Erythroblast (primary cell): ENCODE data around the gene HSFX2.
"Not testable (repeated sequence)": the region's sequence is repeated elsewhere in the genome, so short reads cannot be mapped to it uniquely, and the experiment has no call there.

Experiments
- DNase-seq, 2 experiments: peaks; one replicate each; lab custom pipeline; 2025; lab: John Stamatoyannopoulos, UW
- GATA1 ChIP-seq: IDR thresholded peaks from 2 replicates; pipeline ENCODE4 v1.6.1; 2011; ENCODE audit warnings: low read depth, mild to moderate bottlenecking, control low read depth, low read length, moderate library complexity
- POLR2A ChIP-seq: IDR thresholded peaks from 2 replicates; pipeline ENCODE4 v1.6.1; 2011; ENCODE audit warnings: mild to moderate bottlenecking, low read length

HSFX2 gene

DNA sequence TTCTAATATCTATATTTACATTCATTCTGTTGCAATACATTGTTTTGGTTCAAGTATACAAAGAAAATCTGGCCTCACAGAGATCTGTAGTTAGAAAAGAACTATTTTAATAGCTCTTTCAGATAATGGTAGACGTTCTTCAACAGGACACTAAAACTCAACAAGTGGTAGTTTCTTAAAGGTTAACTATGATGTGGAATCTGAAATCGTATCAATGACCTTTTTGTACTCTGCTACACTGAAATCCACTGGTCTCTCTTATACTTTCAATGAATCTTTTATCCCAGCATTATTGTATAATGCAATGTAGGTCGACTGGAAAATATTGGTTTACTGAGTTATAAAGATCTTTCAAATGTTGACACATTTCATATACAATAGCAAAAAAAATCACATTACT lies 23.8 kb upstream of the HSFX2 start:
- TF ChIP-seq POLR2A (no peak), GATA1 (no peak)
- DNase-seq, result no peak

DNA sequence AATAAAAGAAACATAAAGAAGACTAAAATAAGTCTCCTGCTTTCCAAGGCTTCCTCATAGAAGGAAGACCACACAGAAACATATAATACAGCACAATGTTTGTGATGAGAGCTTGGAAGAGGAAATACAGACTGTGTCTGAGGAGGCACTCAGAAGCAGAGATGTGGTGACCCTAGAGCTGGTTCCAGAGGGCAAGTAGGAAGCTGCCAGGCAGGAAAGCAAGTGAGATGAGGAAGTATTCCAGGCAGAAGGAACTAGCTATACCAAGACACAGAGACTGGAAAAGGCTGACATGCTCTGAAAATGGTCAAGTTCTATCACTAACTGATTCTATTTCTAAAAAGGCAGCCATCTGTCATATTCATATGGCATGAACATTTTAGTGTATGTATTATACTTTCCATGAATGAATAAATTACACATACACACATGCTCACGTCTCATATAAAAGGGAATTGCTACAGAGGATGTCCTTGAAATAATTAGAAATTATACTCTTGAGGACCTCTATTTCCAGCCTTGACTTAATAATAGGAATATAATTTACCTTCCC lies 16.6 kb upstream of the HSFX2 start:
- no peak for DNase-seq
- TF ChIP-seq GATA1, result no peak
- no peak for TF ChIP-seq POLR2A

DNA sequence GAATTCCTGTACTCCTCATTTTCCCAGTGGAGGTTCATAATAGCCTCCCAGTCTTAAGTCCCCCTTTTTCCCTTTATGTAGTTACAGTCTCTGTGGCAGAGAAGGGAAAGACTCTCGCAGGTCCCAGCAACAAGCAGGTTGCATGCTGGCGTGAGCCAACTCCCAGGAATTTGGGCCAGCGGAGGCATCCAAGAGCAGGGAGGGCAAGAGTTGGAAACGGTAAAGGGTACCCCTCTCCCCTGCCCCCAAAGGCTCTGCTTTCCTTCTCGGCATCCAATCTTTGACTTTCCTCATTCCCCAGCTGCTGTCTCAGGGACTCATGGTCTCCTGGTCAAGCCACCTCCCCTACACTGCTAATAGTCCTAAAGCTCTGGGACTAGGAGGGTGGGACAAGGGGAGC lies 15.4 kb upstream of the HSFX2 start:
- no peak for TF ChIP-seq POLR2A
- TF ChIP-seq GATA1, result no peak
- no peak for DNase-seq

GRCh38 chrX:149607699-149608098 lies 12.6 kb upstream of the HSFX2 start:
- DNase-seq, result no peak
- TF ChIP-seq POLR2A (no peak), GATA1 (no peak)

- DNase-seq, result not testable (repeated sequence)
Measured at GRCh38 chrX:149605248-149605885, 10.3 kb upstream of the HSFX2 start.

GRCh38 chrX:149598603-149599002 lies 3.5 kb upstream of the HSFX2 start:
- DNase-seq, result not testable (repeated sequence)

DNA sequence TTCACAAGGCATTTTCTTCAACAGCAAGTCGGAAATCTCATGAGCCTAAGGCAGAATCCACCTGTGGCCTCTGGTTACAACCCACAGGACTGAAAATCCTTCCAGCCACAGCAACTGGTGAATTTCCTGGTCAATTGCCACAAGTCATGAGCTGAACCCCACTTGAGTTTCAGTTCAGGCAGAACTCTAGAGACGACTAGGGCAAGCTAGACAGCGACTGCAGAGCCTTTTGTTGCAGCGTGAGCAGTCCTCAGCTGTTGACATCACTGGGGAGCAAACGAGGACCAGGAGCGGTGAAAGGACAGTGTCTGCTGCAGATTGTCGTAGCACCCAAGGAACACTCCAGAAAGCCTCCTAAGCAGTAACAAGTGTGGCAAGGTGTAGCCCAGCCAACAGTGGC lies 829 bp upstream of the HSFX2 start:
- DNase-seq, result not testable (repeated sequence)

DNA sequence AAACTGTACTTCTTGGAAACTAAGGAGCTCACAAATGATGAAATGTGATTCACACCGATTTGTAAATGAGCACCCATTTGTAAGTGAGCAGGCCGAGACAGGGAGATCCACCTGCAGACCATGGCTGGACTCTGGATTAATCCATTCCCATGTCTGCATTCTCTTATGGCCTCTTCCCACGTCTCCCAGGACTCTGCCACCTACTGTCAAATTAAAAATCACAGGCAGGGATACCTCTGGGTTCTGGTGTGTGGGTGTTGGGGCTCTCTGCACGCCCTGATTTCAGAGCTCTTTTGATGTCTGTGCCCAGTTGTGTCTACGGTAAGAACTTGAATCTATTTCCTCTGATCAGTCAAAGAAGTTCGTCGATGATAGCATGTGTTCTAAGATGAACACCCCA lies 4.1 kb downstream of the HSFX2 start:
- DNase-seq, result not testable (repeated sequence)

DNA sequence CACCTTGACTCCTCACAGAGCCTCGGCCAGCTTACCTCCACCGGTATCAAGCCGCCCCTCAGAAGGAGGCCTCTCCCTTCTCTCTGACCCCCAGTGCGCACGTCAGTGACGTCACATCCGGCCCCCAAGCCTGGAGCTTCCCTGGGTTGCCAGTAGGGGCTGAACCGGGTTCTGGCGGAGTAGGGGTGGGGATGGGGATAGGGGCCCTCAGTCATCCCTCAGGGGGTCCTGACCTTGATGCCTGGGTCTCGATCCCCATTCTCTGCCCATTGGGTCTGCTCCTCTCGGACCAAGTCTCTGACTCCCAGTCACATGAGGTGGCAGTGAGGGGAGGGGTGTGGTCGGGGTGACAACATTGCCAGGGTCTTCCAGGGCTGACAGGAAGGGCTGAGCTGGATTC lies 7.8 kb downstream of the HSFX2 start, which contains the start of gene MAGEA9B:
TSS of gene MAGEA9B (minus strand) at position 101 of the 400 bp plus-strand sequence. CDS start 4,280 bp downstream, outside the sequence.
- DNase-seq, result not testable (repeated sequence)

- not testable (repeated sequence) for DNase-seq
Measured at GRCh38 chrX:149585631-149586030, 9.5 kb downstream of the HSFX2 start.

- not testable (repeated sequence) for DNase-seq
Measured at GRCh38 chrX:149573456-149573855, 21.7 kb downstream of the HSFX2 start.

- TF ChIP-seq POLR2A, result no peak
- no peak for TF ChIP-seq GATA1
- DNase-seq, result no peak
Measured at GRCh38 chrX:149572743-149573142, 22.4 kb downstream of the HSFX2 start.

DNA sequence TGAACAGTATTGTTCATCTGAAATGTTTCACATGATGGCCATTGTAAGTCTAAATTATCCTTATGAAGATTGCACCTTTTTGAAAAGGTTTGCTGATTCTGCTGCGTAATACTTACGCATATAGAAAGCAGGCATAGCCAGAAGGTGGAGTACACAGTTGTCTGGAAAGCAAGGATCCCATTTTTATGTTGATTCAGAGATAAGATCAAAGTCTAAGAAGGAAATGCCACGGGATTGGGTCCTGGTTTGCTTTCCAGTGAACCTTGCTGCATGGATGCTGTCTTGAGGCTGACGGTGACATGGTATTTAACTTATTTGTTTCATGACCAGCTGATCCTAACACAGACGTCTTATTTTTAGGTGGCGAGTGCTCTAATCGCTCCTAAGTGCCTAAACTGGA lies 23.3 kb downstream of the HSFX2 start:
- TF ChIP-seq POLR2A, result no peak

GRCh38 chrX:149570668-149571067 lies 24.4 kb downstream of the HSFX2 start:
- TF ChIP-seq POLR2A (no peak), GATA1 (no peak)
- DNase-seq, result no peak

More for the DNA sequence above, 23.3 kb downstream of the HSFX2 start:
- no peak for DNase-seq

DNA sequence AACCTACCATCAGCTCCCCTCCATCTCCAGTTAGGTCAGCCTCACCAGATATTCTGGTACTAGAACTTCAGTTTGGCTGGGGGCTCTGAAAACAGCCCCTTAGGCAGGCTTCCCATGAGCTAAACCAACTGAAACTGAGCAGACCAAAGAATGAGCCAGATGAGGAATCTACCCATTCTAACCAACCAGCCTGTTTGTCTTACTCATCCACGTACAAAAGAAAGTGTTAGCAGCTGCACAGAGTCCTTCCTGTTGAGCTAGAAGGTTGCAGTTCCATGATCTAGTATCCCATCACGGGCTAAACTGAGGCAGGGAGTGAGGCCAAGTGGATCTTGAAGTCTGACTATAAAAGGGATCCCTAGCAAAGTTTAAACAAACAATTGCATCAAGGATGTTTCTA lies 25.3 kb downstream of the HSFX2 start:
- DNase-seq, result no peak
- TF ChIP-seq GATA1 (no peak), POLR2A (no peak)

GRCh38 chrX:149568701-149569296 lies 26.3 kb downstream of the HSFX2 start:
- TF ChIP-seq POLR2A (no peak), GATA1 (no peak)
- no peak for DNase-seq
